ENCODE results near the gene JUNB. TPM values are rescaled to one million over a fixed set of nuclear protein-coding genes. Genes with fewer than 3 reads are reported as not detected.

Gene JUNB
- polyA plus RNA-seq, 2 of the 4 experiments (the other 2 are of a cell fraction) = 55.6 to 94.7 TPM

DNA sequence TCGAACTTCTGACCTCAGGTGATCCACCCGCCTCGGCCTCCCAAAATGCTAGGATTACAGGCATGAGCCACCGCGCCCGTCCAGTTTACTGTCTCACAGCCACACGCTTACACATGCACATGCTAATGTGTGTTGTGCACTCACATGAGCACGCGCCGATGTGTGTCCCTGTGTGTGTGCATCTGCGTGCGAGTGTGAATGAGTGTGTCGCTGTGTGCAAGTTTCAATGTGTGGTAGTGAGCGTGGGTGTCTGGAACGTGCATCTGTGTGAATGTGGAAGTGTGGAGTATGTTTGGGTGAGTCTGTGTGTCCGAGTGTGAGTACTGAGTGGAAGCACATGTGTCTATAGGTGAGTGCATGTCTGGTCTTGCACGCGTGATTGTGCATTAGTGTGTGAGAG, 51.2 kb downstream of the JUNB start:
- no peak overlapping the region for H3K4me3 ChIP-seq
- H3K27ac ChIP-seq = no peak overlapping the region
- ChIA-PET POLR2A (no interaction called here), CTCF (no interaction called here)
- H3K9me3 ChIP-seq = no peaks in the 10 kb centered on the region
- TF ChIP-seq, protein P1, sequence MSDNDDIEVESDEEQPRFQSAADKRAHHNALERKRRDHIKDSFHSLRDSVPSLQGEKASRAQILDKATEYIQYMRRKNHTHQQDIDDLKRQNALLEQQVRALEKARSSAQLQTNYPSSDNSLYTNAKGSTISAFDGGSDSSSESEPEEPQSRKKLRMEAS (IDR thresholded peaks at IDR 0.05) = no peak
- TF ChIP-seq, protein P2, sequence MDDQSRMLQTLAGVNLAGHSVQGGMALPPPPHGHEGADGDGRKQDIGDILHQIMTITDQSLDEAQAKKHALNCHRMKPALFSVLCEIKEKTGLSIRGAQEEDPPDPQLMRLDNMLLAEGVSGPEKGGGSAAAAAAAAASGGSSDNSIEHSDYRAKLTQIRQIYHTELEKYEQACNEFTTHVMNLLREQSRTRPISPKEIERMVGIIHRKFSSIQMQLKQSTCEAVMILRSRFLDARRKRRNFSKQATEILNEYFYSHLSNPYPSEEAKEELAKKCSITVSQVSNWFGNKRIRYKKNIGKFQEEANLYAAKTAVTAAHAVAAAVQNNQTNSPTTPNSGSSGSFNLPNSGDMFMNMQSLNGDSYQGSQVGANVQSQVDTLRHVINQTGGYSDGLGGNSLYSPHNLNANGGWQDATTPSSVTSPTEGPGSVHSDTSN (IDR thresholded peaks at IDR 0.05) = no peak
- TF ChIP-seq MAZ (IDR thresholded peaks at IDR 0.05; ENCODE audit: borderline replicate concordance, low read depth, low read length) (no peak), ZNF302 (CRISPR knock-in tag; IDR thresholded peaks at IDR 0.05) (no peak), POLR2A (IDR thresholded peaks at IDR 0.05; ENCODE audit: low read length) (no peak), HDAC2 (IDR thresholded peaks at IDR 0.05) (no peak), CEBPB (IDR thresholded peaks at IDR 0.05) (no peak), MAFK (IDR thresholded peaks at IDR 0.05; ENCODE audit: partially characterized antibody) (no peak), EHMT2 (IDR thresholded peaks at IDR 0.05; ENCODE audit: low read depth) (no peak), HMGXB4 (CRISPR knock-in tag; IDR thresholded peaks at IDR 0.05; ENCODE audit: borderline replicate concordance) (no peak), ZSCAN20 (CRISPR knock-in tag; IDR thresholded peaks at IDR 0.05) (no peak), RCOR1 (IDR thresholded peaks at IDR 0.05; ENCODE audit: low read depth, low read length) (no peak), CHD4 (IDR thresholded peaks at IDR 0.05; ENCODE audit: borderline replicate concordance) (no peak), ESRRA (IDR thresholded peaks at IDR 0.05; ENCODE audit: borderline replicate concordance, low read length) (no peak), KDM1A (IDR thresholded peaks at IDR 0.05; ENCODE audit: low read depth) (no peak), BHLHE40 (IDR thresholded peaks at IDR 0.05; ENCODE audit: low read depth, low read length) (no peak), HOXA7 (CRISPR knock-in tag; IDR thresholded peaks at IDR 0.05) (no peak), HEYL (CRISPR knock-in tag; IDR thresholded peaks at IDR 0.05) (no peak)
- TF ChIP-seq, protein P3, sequence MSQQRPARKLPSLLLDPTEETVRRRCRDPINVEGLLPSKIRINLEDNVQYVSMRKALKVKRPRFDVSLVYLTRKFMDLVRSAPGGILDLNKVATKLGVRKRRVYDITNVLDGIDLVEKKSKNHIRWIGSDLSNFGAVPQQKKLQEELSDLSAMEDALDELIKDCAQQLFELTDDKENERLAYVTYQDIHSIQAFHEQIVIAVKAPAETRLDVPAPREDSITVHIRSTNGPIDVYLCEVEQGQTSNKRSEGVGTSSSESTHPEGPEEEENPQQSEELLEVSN (IDR thresholded peaks at IDR 0.05; ENCODE audit: borderline replicate concordance, low read depth) = no peak
- ATAC-seq (no peak), DNase-seq (ENCODE audit: low read depth in 1 of 2, low spot score in 1 of 2) (no peak), FAIRE-seq (no peak)
- H3K4me2 ChIP-seq = no peak overlapping the region
- 94% methylated on average over 18 of the region's 18 CpGs for WGBS (ENCODE audit: missing lambda C conversion rate)
- H3K4me1 ChIP-seq = peaks cover 7% of the 10 kb centered on the region; the same call in 1 of the 3 replicates

Small RNA genes lying within 50 kb of the gene (small RNA-seq; reads per million reads assigned to genes)
- 0 to 1.0 (median 0) reads per million in 6 experiments for gene MIR5684

Other genes with a start within 250 kb of the JUNB start
- 2.5 and 3.0 TPM in 2 replicates for gene ZNF564, start 240.0 kb upstream of the JUNB start, polyA plus RNA-seq (2011; rRNA removed)
- 1.6 to 1.9 TPM (median 1.8 TPM) in 3 replicates for gene ZNF564, start 240.0 kb upstream of the JUNB start, polyA plus RNA-seq (2017; fragmentation: RNase III; extraction: RNeasy Plus Mini Kit Qiagen cat#74134 plus additional on column Dnase treatment)
- gene ZNF490, start 180.7 kb upstream of the JUNB start, polyA plus RNA-seq (2011; rRNA removed) = 2.4 and 2.5 TPM in 2 replicates
- 0.57 to 0.85 TPM (median 0.79 TPM) in 3 replicates for gene ZNF490, start 180.7 kb upstream of the JUNB start, polyA plus RNA-seq (2017; fragmentation: RNase III; extraction: RNeasy Plus Mini Kit Qiagen cat#74134 plus additional on column Dnase treatment)
- 7.1 and 8.0 TPM in 2 replicates for gene ZNF791, start 180.6 kb upstream of the JUNB start, polyA plus RNA-seq (2011; rRNA removed)
- 4.5 to 4.6 TPM (median 4.5 TPM) in 3 replicates for gene ZNF791, start 180.6 kb upstream of the JUNB start, polyA plus RNA-seq (2017; fragmentation: RNase III; extraction: RNeasy Plus Mini Kit Qiagen cat#74134 plus additional on column Dnase treatment)
- gene MAN2B1, start 124.7 kb upstream of the JUNB start, polyA plus RNA-seq (2011; rRNA removed) = 13.0 and 14.4 TPM in 2 replicates
- gene MAN2B1, start 124.7 kb upstream of the JUNB start, polyA plus RNA-seq (2017; fragmentation: RNase III; extraction: RNeasy Plus Mini Kit Qiagen cat#74134 plus additional on column Dnase treatment) = 15.4 to 16.3 TPM (median 15.9 TPM) in 3 replicates
- 4.3 and 4.8 TPM in 2 replicates for gene WDR83, start 124.7 kb upstream of the JUNB start, polyA plus RNA-seq (2011; rRNA removed)
- gene WDR83, start 124.7 kb upstream of the JUNB start, polyA plus RNA-seq (2017; fragmentation: RNase III; extraction: RNeasy Plus Mini Kit Qiagen cat#74134 plus additional on column Dnase treatment) = 11.1 to 13.7 TPM (median 11.4 TPM) in 3 replicates
- gene DHPS, start 109.6 kb upstream of the JUNB start, polyA plus RNA-seq (2011; rRNA removed) = 63.7 and 71.9 TPM in 2 replicates
- gene DHPS, start 109.6 kb upstream of the JUNB start, polyA plus RNA-seq (2017; fragmentation: RNase III; extraction: RNeasy Plus Mini Kit Qiagen cat#74134 plus additional on column Dnase treatment) = 55.3 to 58.3 TPM (median 57.8 TPM) in 3 replicates
- gene GNG14, start 103.5 kb upstream of the JUNB start, polyA plus RNA-seq (2011; rRNA removed) = not detected in 2 replicates
- not detected in 3 replicates for gene GNG14, start 103.5 kb upstream of the JUNB start, polyA plus RNA-seq (2017; fragmentation: RNase III; extraction: RNeasy Plus Mini Kit Qiagen cat#74134 plus additional on column Dnase treatment)
- gene FBXW9, start 94.9 kb upstream of the JUNB start, polyA plus RNA-seq (2011; rRNA removed) = 5.7 and 6.9 TPM in 2 replicates
- gene FBXW9, start 94.9 kb upstream of the JUNB start, polyA plus RNA-seq (2017; fragmentation: RNase III; extraction: RNeasy Plus Mini Kit Qiagen cat#74134 plus additional on column Dnase treatment) = 7.3 to 8.1 TPM (median 8.0 TPM) in 3 replicates
- gene TNPO2, start 67.6 kb upstream of the JUNB start, polyA plus RNA-seq (2011; rRNA removed) = 33.7 and 38.0 TPM in 2 replicates
- 39.8 to 42.5 TPM (median 41.0 TPM) in 3 replicates for gene TNPO2, start 67.6 kb upstream of the JUNB start, polyA plus RNA-seq (2017; fragmentation: RNase III; extraction: RNeasy Plus Mini Kit Qiagen cat#74134 plus additional on column Dnase treatment)
- 105 and 137 TPM in 2 replicates for gene TRIR, start 56.8 kb upstream of the JUNB start, polyA plus RNA-seq (2011; rRNA removed)
- gene TRIR, start 56.8 kb upstream of the JUNB start, polyA plus RNA-seq (2017; fragmentation: RNase III; extraction: RNeasy Plus Mini Kit Qiagen cat#74134 plus additional on column Dnase treatment) = 144 to 154 TPM (median 152 TPM) in 3 replicates
- 84.9 and 87.0 TPM in 2 replicates for gene GET3, start 54.0 kb upstream of the JUNB start, polyA plus RNA-seq (2011; rRNA removed)
- 82.7 to 96.7 TPM (median 91.7 TPM) in 3 replicates for gene GET3, start 54.0 kb upstream of the JUNB start, polyA plus RNA-seq (2017; fragmentation: RNase III; extraction: RNeasy Plus Mini Kit Qiagen cat#74134 plus additional on column Dnase treatment)
- not detected in 2 replicates for gene BEST2, start 39.7 kb upstream of the JUNB start, polyA plus RNA-seq (2011; rRNA removed)
- gene BEST2, start 39.7 kb upstream of the JUNB start, polyA plus RNA-seq (2017; fragmentation: RNase III; extraction: RNeasy Plus Mini Kit Qiagen cat#74134 plus additional on column Dnase treatment) = not detected in 3 replicates
- gene HOOK2, start 15.9 kb upstream of the JUNB start, polyA plus RNA-seq (2011; rRNA removed) = 8.3 and 10.1 TPM in 2 replicates
- gene HOOK2, start 15.9 kb upstream of the JUNB start, polyA plus RNA-seq (2017; fragmentation: RNase III; extraction: RNeasy Plus Mini Kit Qiagen cat#74134 plus additional on column Dnase treatment) = 18.5 to 24.6 TPM (median 21.5 TPM) in 3 replicates
- gene PRDX2, start 10.3 kb downstream of the JUNB start, polyA plus RNA-seq (2011; rRNA removed) = 0.48 and 0.57 TPM in 2 replicates
- 0.49 to 0.91 TPM (median 0.84 TPM) in 3 replicates for gene PRDX2, start 10.3 kb downstream of the JUNB start, polyA plus RNA-seq (2017; fragmentation: RNase III; extraction: RNeasy Plus Mini Kit Qiagen cat#74134 plus additional on column Dnase treatment)
- 4.9 and 10.7 TPM in 2 replicates for gene THSD8, start 10.6 kb downstream of the JUNB start, polyA plus RNA-seq (2011; rRNA removed)
- not detected in 3 replicates for gene THSD8, start 10.6 kb downstream of the JUNB start, polyA plus RNA-seq (2017; fragmentation: RNase III; extraction: RNeasy Plus Mini Kit Qiagen cat#74134 plus additional on column Dnase treatment)
- 27.2 and 37.2 TPM in 2 replicates for gene RNASEH2A, start 15.1 kb downstream of the JUNB start, polyA plus RNA-seq (2011; rRNA removed)
- 40.7 to 45.5 TPM (median 41.7 TPM) in 3 replicates for gene RNASEH2A, start 15.1 kb downstream of the JUNB start, polyA plus RNA-seq (2017; fragmentation: RNase III; extraction: RNeasy Plus Mini Kit Qiagen cat#74134 plus additional on column Dnase treatment)
- 0.09 TPM in 1 of 2 replicates, not detected in the other for gene RTBDN, start 43.1 kb downstream of the JUNB start, polyA plus RNA-seq (2011; rRNA removed)
- gene RTBDN, start 43.1 kb downstream of the JUNB start, polyA plus RNA-seq (2017; fragmentation: RNase III; extraction: RNeasy Plus Mini Kit Qiagen cat#74134 plus additional on column Dnase treatment) = 0.14 to 0.36 TPM (median 0.25 TPM) in 3 replicates
- gene MAST1, start 47.0 kb downstream of the JUNB start, polyA plus RNA-seq (2011; rRNA removed) = 1.4 and 1.8 TPM in 2 replicates
- gene MAST1, start 47.0 kb downstream of the JUNB start, polyA plus RNA-seq (2017; fragmentation: RNase III; extraction: RNeasy Plus Mini Kit Qiagen cat#74134 plus additional on column Dnase treatment) = 1.8 to 3.0 TPM (median 2.2 TPM) in 3 replicates
- 15.7 and 22.9 TPM in 2 replicates for gene DNASE2, start 90.0 kb downstream of the JUNB start, polyA plus RNA-seq (2011; rRNA removed)
- 19.9 to 24.9 TPM (median 24.6 TPM) in 3 replicates for gene DNASE2, start 90.0 kb downstream of the JUNB start, polyA plus RNA-seq (2017; fragmentation: RNase III; extraction: RNeasy Plus Mini Kit Qiagen cat#74134 plus additional on column Dnase treatment)
- gene KLF1, start 95.7 kb downstream of the JUNB start, polyA plus RNA-seq (2011; rRNA removed) = not detected in 2 replicates
- gene KLF1, start 95.7 kb downstream of the JUNB start, polyA plus RNA-seq (2017; fragmentation: RNase III; extraction: RNeasy Plus Mini Kit Qiagen cat#74134 plus additional on column Dnase treatment) = not detected in 3 replicates
- 8.0 and 8.8 TPM in 2 replicates for gene GCDH, start 99.7 kb downstream of the JUNB start, polyA plus RNA-seq (2011; rRNA removed)
- gene GCDH, start 99.7 kb downstream of the JUNB start, polyA plus RNA-seq (2017; fragmentation: RNase III; extraction: RNeasy Plus Mini Kit Qiagen cat#74134 plus additional on column Dnase treatment) = 14.9 to 18.8 TPM (median 15.2 TPM) in 3 replicates
- 0.13 and 0.41 TPM in 2 replicates for gene SYCE2, start 127.8 kb downstream of the JUNB start, polyA plus RNA-seq (2011; rRNA removed)
- gene SYCE2, start 127.8 kb downstream of the JUNB start, polyA plus RNA-seq (2017; fragmentation: RNase III; extraction: RNeasy Plus Mini Kit Qiagen cat#74134 plus additional on column Dnase treatment) = 0.25 to 0.40 TPM (median 0.39 TPM) in 3 replicates
- gene FARSA, start 142.2 kb downstream of the JUNB start, polyA plus RNA-seq (2011; rRNA removed) = 18.1 and 20.1 TPM in 2 replicates
- 57.4 to 62.2 TPM (median 58.7 TPM) in 3 replicates for gene FARSA, start 142.2 kb downstream of the JUNB start, polyA plus RNA-seq (2017; fragmentation: RNase III; extraction: RNeasy Plus Mini Kit Qiagen cat#74134 plus additional on column Dnase treatment)
- gene CALR, start 147.1 kb downstream of the JUNB start, polyA plus RNA-seq (2011; rRNA removed) = 356 and 419 TPM in 2 replicates
- gene CALR, start 147.1 kb downstream of the JUNB start, polyA plus RNA-seq (2017; fragmentation: RNase III; extraction: RNeasy Plus Mini Kit Qiagen cat#74134 plus additional on column Dnase treatment) = 484 to 507 TPM (median 494 TPM) in 3 replicates
- 46.4 and 56.2 TPM in 2 replicates for gene RAD23A, start 154.4 kb downstream of the JUNB start, polyA plus RNA-seq (2011; rRNA removed)
- gene RAD23A, start 154.4 kb downstream of the JUNB start, polyA plus RNA-seq (2017; fragmentation: RNase III; extraction: RNeasy Plus Mini Kit Qiagen cat#74134 plus additional on column Dnase treatment) = 68.6 to 71.6 TPM (median 71.1 TPM) in 3 replicates
- 18.3 and 26.4 TPM in 2 replicates for gene GADD45GIP1, start 165.7 kb downstream of the JUNB start, polyA plus RNA-seq (2011; rRNA removed)
- 30.7 to 31.9 TPM (median 31.1 TPM) in 3 replicates for gene GADD45GIP1, start 165.7 kb downstream of the JUNB start, polyA plus RNA-seq (2017; fragmentation: RNase III; extraction: RNeasy Plus Mini Kit Qiagen cat#74134 plus additional on column Dnase treatment)
- 0.12 and 0.16 TPM in 2 replicates for gene DAND5, start 178.1 kb downstream of the JUNB start, polyA plus RNA-seq (2011; rRNA removed)
- 0.12 to 0.21 TPM (median 0.14 TPM) in 3 replicates for gene DAND5, start 178.1 kb downstream of the JUNB start, polyA plus RNA-seq (2017; fragmentation: RNase III; extraction: RNeasy Plus Mini Kit Qiagen cat#74134 plus additional on column Dnase treatment)
- 0.52 and 1.0 TPM in 2 replicates for gene NFIX, start 204.0 kb downstream of the JUNB start, polyA plus RNA-seq (2011; rRNA removed)
- 3.0 to 4.5 TPM (median 3.0 TPM) in 3 replicates for gene NFIX, start 204.0 kb downstream of the JUNB start, polyA plus RNA-seq (2017; fragmentation: RNase III; extraction: RNeasy Plus Mini Kit Qiagen cat#74134 plus additional on column Dnase treatment)

All from A549 (cell line).